K562 (cell line): ENCODE results near the gene ABHD8. TPM values are rescaled to one million over a fixed set of nuclear protein-coding genes. Genes with fewer than 3 reads are reported as not detected.

Source experiments
- ATAC-seq: fragments of 200-7000 bp; cut with Tn5 transposase; 3 replicates; pipeline ENCODE4 v1.9.1; 2020; ENCODE audit warnings: moderate library complexity
- BruUV-seq: library from RNA; stranded (reverse); fragments of 400-500 nt; replicated peaks from 2 replicates; lab custom pipeline; 2021; lab: Mats Ljungman, UMichigan
- CTCF ChIA-PET: fragments of 300-600 bp; formaldehyde crosslinking; extraction: SDS; loops from one replicate; lab custom pipeline; 2021; ENCODE audit warnings: low intra/inter-chr PET ratio; lab: Yijun Ruan, JAX
- POLR2A ChIA-PET: fragments of 300-600, 350-650 bp; sonication (Branson Sonifier 250); formaldehyde crosslinking; extraction: SDS; loops from one replicate; lab custom pipeline; 2021; ENCODE audit warnings: antibody characterized with exemption, inconsistent platforms; lab: Yijun Ruan, JAX
- DNase-seq, 4 experiments: peaks; one replicate each; pipeline versions ENCODE4 v3.0.0 to v3.0.0-alpha.2; 2011 to 2018; ENCODE audit warnings: low spot score in 3 of 4, mixed read lengths in 3 of 4; ENCODE audit errors: extremely low read depth in 1 of 4
- FAIRE-seq: peaks from 2 replicates; lab custom pipeline; 2011; peaks lifted over from hg19 to GRCh38; lab: Jason Lieb, UNC
- H2AFZ ChIP-seq: 2 replicates; pipeline ENCODE4 v1.6.0; 2011; ENCODE audit warnings: low read depth, low read length, control low read depth, inconsistent platforms
- H3K27ac ChIP-seq: fragments of 200-600 bp; 3 replicates; pipeline ENCODE4 v1.8.0; 2011; ENCODE audit warnings: low read depth, mild to moderate bottlenecking, control low read depth, inconsistent platforms, low read length, moderate library complexity, mixed read lengths; ENCODE audit errors: extremely low read depth
- H3K27me3 ChIP-seq, 2 experiments: fragments of 300-600 bp in 1 of 2; 2 replicates in 1 of 2; 3 replicates in 1 of 2; pipeline versions ENCODE4 v1.6.0 to v1.8.0; 2011; ENCODE audit warnings: inconsistent platforms in 2 of 2, low read length in 2 of 2, mild to moderate bottlenecking in 1 of 2, mixed read lengths in 1 of 2, moderate library complexity in 1 of 2; ENCODE audit not compliant: control insufficient read depth in 2 of 2, insufficient read depth in 2 of 2
- H3K36me3 ChIP-seq: fragments of 300-600 bp; 3 replicates; pipeline ENCODE4 v1.8.0; 2011; ENCODE audit warnings: mild to moderate bottlenecking, low read length, inconsistent platforms; ENCODE audit not compliant: control insufficient read depth, insufficient read depth
- H3K4me1 ChIP-seq, 2 experiments: fragments of 200-600 bp in 1 of 2; replicated peaks in 1 of 2; 2 replicates in 1 of 2; 3 replicates in 1 of 2; pipeline versions ENCODE4 v1.5.1 to v1.8.0; 2011; ENCODE audit warnings: inconsistent platforms in 2 of 2, low read length in 2 of 2, mild to moderate bottlenecking in 1 of 2, mixed read lengths in 1 of 2, moderate library complexity in 1 of 2; ENCODE audit not compliant: control insufficient read depth in 2 of 2, insufficient read depth in 2 of 2
- H3K4me2 ChIP-seq: 2 replicates; pipeline ENCODE4 v1.6.1; 2011; ENCODE audit warnings: low read length, control low read depth, inconsistent platforms, mixed read lengths; ENCODE audit not compliant: insufficient read depth
- H3K4me3 ChIP-seq: fragments of 200-600 bp; sonication (generic), shearing (Covaris generic); 2 replicates; pipeline ENCODE4 v1.5.1; 2016; ENCODE audit warnings: control low read depth, inconsistent platforms
- H3K79me2 ChIP-seq: fragments of 200-600 bp; 3 replicates; pipeline ENCODE4 v1.8.0; 2011; ENCODE audit warnings: low read length, inconsistent platforms; ENCODE audit not compliant: control insufficient read depth, insufficient read depth
- H3K9ac ChIP-seq, 2 experiments: 2 replicates each; pipeline versions ENCODE4 v1.6.0 to v1.6.1; 2011; ENCODE audit warnings: low read depth in 2 of 2, low read length in 2 of 2, control low read depth in 1 of 2, inconsistent platforms in 1 of 2, mild to moderate bottlenecking in 1 of 2, mixed read lengths in 1 of 2; ENCODE audit not compliant: insufficient read depth in 1 of 2
- H3K9me1 ChIP-seq: one replicate; pipeline ENCODE4 v1.6.0; 2011; ENCODE audit warnings: inconsistent platforms, mild to moderate bottlenecking, low read length, moderate library complexity; ENCODE audit not compliant: control insufficient read depth, insufficient read depth
- H3K9me3 ChIP-seq: replicated peaks from 2 replicates; pipeline ENCODE4 v1.5.1; 2011; ENCODE audit warnings: low read depth, low read length, inconsistent platforms; ENCODE audit not compliant: control insufficient read depth, insufficient read depth
- H4K20me1 ChIP-seq: replicated peaks from 2 replicates; pipeline ENCODE4 v1.6.1; 2011; ENCODE audit warnings: low read length, inconsistent platforms, mixed read lengths; ENCODE audit not compliant: control insufficient read depth, insufficient read depth
- FOXM1 ChIP-seq, 2 experiments: fragments of 450-650 bp in 1 of 2; sonication (generic) in 1 of 2; formaldehyde crosslinking in 1 of 2; IDR thresholded peaks; 2 replicates each; pipeline versions ENCODE4 v1.6.1 to v1.9.0; 2017 to 2022; ENCODE audit warnings: low read depth in 2 of 2, mild to moderate bottlenecking in 2 of 2, missing genetic modification reagents in 1 of 2, moderate library complexity in 1 of 2
- GTF2F1 ChIP-seq: IDR thresholded peaks from 2 replicates; pipeline ENCODE4 v1.6.1; 2011; ENCODE audit warnings: low read depth, low read length, improper control_type of control experiment
- HDAC2 ChIP-seq: fragments of 450-650 bp; IDR thresholded peaks from 2 replicates; pipeline ENCODE4 v1.6.1; 2016; ENCODE audit warnings: mild to moderate bottlenecking
- KDM1A ChIP-seq, 2 experiments: fragments of 450-650 bp; IDR thresholded peaks; 2 replicates each; pipeline ENCODE4 v1.6.1; 2016; ENCODE audit warnings: mild to moderate bottlenecking in 2 of 2
- NUFIP1 ChIP-seq: fragments of 450-650 bp; IDR thresholded peaks from 2 replicates; pipeline ENCODE4 v1.6.1; 2018; ENCODE audit not compliant: partially characterized antibody
- SRF ChIP-seq, 2 experiments: fragments of 250-450, 450-650 bp in 1 of 2; sonication (Bioruptor Pico) in 1 of 2; sonication (generic) in 1 of 2; formaldehyde crosslinking; IDR thresholded peaks; 2 replicates each; pipeline versions ENCODE4 v1.5.0 to v1.5.1; 2020 to 2022; ENCODE audit warnings: mild to moderate bottlenecking in 1 of 2, missing genetic modification reagents in 1 of 2
- ZNF124 ChIP-seq: sonication (generic); formaldehyde crosslinking; IDR thresholded peaks from 2 replicates; pipeline ENCODE4 v1.8.1; 2022; ENCODE audit warnings: missing genetic modification reagents
- WGBS: fragments of 100-300 bp; shearing (Covaris generic); methylation state at CpG from one replicate; pipeline ENCODE4 v1.1.6; 2016; ENCODE audit warnings: low coverage, mixed read lengths; ENCODE audit not compliant: insufficient coverage; ENCODE audit errors: missing lambda C conversion rate; 5-methylcytosine and 5-hydroxymethylcytosine counted together
- in situ Hi-C: fragments of 300-500 bp; cut with MboI; formaldehyde crosslinking; loops from 4 replicates; pipeline ENCODE4 v1.15.0; 2018; ENCODE audit warnings: inconsistent platforms, mixed read lengths
- intact Hi-C: fragments of 100-400 bp; cut with micrococcal nuclease; formaldehyde crosslinking; loops from 2 replicates; pipeline ENCODE4 v1.14.2; 2022
- polyA plus RNA-seq, 8 experiments: library from polyadenylated mRNA; depleted of rRNA in 4 of 8; stranded (reverse) in 5 of 8; unstranded in 3 of 8; fragments of >200 nt; fragmentation: Nextera tagmentation in 2 of 8; fragmentation: Illumina TruSeq in 1 of 8; extraction: Ambion mirVana in 2 of 8; extraction: Trizol in 1 of 8; gene quantifications; 2 replicates each; pipeline versions ENCODE4 v1.2.1 to v1.2.3, GENCODE V29; 2011 to 2014; ENCODE audit warnings: inconsistent platforms in 1 of 8, missing spikeins in 1 of 8
- total RNA-seq, 7 experiments: library from RNA; depleted of rRNA in 6 of 7; stranded (reverse); fragments of >200 nt in 6 of 7; fragmentation: Illumina TruSeq in 2 of 7; extraction: Trizol in 2 of 7; gene quantifications; 2 replicates each; pipeline versions ENCODE4 v1.2.1 to v1.2.3, GENCODE V29; 2011 to 2021; ENCODE audit warnings: low replicate concordance in 1 of 7
- TF ChIP-seq, protein P1 (sequence below), 2 experiments: fragments of 450-650 bp; IDR thresholded peaks; 2 replicates each; pipeline ENCODE4 v1.6.1; 2016; ENCODE audit warnings: mild to moderate bottlenecking in 2 of 2, borderline replicate concordance in 1 of 2, low read depth in 1 of 2, moderate library complexity in 1 of 2
- TF ChIP-seq, protein P2 (sequence below): fragments of 450-650 bp; IDR thresholded peaks from 2 replicates; pipeline ENCODE4 v1.6.1; 2016; ENCODE audit warnings: missing biosample characterization, missing genetic modification characterization

Gene ABHD8
- total and polyA plus RNA-seq, 9 of the 15 experiments (the other 6 are each of a cell fraction or from before 2014, with no cell fraction given): 0.04 to 6.6 (median 2.0) TPM; not detected in 1

DNA sequence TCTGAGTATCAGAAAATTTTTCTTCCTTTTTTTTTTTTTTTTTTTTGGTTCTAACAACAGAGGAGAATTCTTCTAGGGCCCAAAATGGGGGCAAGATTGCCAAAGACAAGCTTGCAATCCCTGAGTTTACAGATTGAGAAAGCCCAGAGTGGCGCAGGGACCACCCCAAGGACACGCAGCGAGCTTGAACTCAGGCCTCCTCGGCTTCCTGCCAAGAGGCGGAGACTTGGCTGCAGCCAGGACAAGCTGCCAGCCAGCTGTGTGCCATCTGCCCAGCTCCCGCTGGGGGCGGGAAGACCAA, 1.9 kb upstream of the ABHD8 start:
- peak overlapping the region; percentile 88 for H2AFZ ChIP-seq
- peaks cover 26 to 72% of the 10 kb centered on the region in 2 experiments; a peak in 4 of 5 replicates for H3K4me1 ChIP-seq
- ATAC-seq: no peak
- TF ChIP-seq NUFIP1 (no peak), ZNF124 (CRISPR knock-in tag) (no peak), HDAC2 (no peak), SRF (CRISPR knock-in tag; IDR thresholded peaks at IDR 0.05) (no peak), KDM1A (IDR thresholded peaks at IDR 0.05) (0 out of 4 replicates have a peak, but pooled peaks of 1 of the 2 experiments have one; percentile 32), FOXM1 (IDR thresholded peaks at IDR 0.05; ENCODE audit: low read depth) (no peak), FOXM1 (CRISPR knock-in tag; IDR thresholded peaks at IDR 0.05; ENCODE audit: low read depth) (0 out of 2 replicates have a peak, but pooled peaks have one; percentile 9), GTF2F1 (no peak)
- TF ChIP-seq, protein P1, sequence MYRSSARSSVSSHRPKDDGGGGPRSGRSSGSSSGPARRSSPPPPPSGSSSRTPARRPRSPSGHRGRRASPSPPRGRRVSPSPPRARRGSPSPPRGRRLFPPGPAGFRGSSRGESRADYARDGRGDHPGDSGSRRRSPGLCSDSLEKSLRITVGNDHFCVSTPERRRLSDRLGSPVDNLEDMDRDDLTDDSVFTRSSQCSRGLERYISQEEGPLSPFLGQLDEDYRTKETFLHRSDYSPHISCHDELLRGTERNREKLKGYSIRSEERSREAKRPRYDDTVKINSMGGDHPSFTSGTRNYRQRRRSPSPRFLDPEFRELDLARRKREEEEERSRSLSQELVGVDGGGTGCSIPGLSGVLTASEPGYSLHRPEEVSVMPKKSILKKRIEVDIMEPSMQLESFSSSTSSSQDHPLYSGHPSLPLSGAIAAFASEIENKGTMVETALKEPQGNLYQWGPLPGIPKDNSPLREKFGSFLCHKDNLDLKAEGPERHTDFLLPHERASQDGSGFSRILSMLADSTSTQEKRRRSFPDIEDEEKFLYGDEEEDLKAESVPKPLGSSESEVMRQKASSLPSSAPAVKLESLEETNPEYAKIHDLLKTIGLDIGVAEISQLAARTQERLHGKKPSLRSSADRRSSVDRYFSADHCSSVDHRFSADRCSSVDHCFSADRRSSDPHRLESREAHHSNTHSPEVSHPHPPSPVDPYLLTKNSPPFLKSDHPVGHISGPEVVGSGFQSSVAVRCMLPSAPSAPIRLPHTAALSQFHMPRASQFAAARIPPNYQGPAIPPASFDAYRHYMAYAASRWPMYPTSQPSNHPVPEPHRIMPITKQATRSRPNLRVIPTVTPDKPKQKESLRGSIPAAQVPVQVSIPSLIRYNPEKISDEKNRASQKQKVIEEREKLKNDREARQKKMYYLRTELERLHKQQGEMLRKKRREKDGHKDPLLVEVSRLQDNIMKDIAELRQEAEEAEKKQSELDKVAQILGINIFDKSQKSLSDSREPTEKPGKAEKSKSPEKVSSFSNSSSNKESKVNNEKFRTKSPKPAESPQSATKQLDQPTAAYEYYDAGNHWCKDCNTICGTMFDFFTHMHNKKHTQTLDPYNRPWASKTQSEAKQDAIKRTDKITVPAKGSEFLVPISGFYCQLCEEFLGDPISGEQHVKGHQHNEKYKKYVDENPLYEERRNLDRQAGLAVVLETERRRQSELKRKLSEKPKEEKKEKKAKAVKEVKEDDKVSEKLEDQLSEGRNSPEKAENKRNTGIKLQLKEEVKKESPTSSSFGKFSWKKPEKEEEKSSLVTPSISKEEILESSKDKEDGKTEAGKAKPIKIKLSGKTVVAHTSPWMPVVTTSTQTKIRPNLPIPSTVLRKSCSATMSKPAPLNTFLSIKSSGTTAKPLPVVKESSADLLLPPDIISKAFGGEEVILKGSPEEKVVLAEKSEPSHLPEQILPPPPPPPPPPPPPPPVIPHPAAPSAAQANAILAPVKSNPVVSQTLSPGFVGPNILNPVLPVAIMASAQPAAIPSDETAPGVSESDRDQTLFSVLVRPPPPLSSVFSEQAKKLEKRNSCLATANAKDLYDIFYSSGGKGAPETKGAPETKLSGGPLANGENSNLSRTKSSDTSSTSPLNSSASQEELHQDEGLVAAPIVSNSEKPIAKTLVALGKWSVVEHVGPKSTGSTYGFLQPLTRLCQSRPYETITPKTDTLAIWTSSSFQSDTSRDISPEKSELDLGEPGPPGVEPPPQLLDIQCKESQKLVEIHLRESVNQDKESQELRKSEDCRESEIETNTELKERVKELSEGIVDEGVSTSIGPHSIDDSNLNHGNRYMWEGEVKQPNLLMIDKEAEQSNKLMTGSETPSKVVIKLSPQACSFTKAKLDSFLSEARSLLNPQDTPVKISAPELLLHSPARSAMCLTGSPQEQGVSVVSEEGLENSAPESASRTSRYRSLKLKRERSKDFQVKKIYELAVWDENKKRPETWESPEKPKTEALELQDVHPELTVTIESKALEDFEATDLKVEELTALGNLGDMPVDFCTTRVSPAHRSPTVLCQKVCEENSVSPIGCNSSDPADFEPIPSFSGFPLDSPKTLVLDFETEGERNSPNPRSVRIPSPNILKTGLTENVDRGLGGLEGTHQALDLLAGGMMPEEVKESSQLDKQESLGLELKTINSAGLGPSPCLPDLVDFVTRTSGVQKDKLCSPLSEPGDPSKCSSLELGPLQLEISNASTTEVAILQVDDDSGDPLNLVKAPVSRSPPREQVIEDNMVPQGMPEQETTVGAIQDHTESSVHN (IDR thresholded peaks at IDR 0.05; ENCODE audit: borderline replicate concordance in 1 of 2, low read depth in 1 of 2): no peak
- TF ChIP-seq, protein P2, sequence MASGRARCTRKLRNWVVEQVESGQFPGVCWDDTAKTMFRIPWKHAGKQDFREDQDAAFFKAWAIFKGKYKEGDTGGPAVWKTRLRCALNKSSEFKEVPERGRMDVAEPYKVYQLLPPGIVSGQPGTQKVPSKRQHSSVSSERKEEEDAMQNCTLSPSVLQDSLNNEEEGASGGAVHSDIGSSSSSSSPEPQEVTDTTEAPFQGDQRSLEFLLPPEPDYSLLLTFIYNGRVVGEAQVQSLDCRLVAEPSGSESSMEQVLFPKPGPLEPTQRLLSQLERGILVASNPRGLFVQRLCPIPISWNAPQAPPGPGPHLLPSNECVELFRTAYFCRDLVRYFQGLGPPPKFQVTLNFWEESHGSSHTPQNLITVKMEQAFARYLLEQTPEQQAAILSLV (tag): no peak

More for the DNA sequence above, 1.9 kb upstream of the ABHD8 start:
- Histone ChIP-seq H3K79me2 (peaks cover 40% of the 10 kb centered on the region), H3K4me2 (peak overlapping the region; percentile 94), H3K9ac (peak overlapping the region; percentile 20 to 93; a peak in 3 of 4 replicates), H3K9me1 (no peaks in the 10 kb centered on the region), H3K27ac (no peak overlapping the region), H3K4me3 (peak overlapping the region; percentile 58), H3K36me3 (peaks cover 13% of the 10 kb centered on the region), H3K9me3 (no peaks in the 10 kb centered on the region), H3K27me3 (no peaks in the 10 kb centered on the region), H4K20me1 (0 out of 2 replicates have a peak, but pooled peaks cover 3% of the 10 kb centered on the region)
- ChIA-PET CTCF (interaction anchor here (0.8 to 1.1 kb wide), 2 partner anchors 29 to 86 kb away, joined by 3 read pairs; partner anchors contain the start of gene ANO8), POLR2A (interaction anchor here (0.6 to 1.1 kb wide), 5 partner anchors 11 to 1655 kb away, joined by 3 to 7 read pairs (median 3); partner anchors contain the start of gene BABAM1)
- intact Hi-C loops (loop anchor here (1.0 kb wide), 1 partner anchor 11 kb away; no protein-coding TSS in a partner anchor), in situ Hi-C loops (no loop called here)
- WGBS: 11% methylated on average over 7 of the region's 7 CpGs
- DNase-seq (no peak), FAIRE-seq (no peak)
- BruUV-seq: no TSS peak
